BJ (cell line): ENCODE measurements around the gene DLX1. TPM values are rescaled to one million over a fixed set of nuclear protein-coding genes. Genes with fewer than 3 reads are reported as not detected.

Experiments
- CTCF ChIA-PET: fragments of 350-600 bp; formaldehyde crosslinking; extraction: SDS; loops from one replicate; lab custom pipeline; 2021; ENCODE audit warnings: antibody characterized with exemption, inconsistent platforms; lab: Yijun Ruan, JAX
- POLR2A ChIA-PET: fragments of 300-600 bp; sonication (Branson Sonifier 250); formaldehyde crosslinking; extraction: SDS; loops from one replicate; lab custom pipeline; 2021; ENCODE audit warnings: antibody characterized with exemption; lab: Charles Lee
- DNase-seq: peaks from one replicate; pipeline ENCODE4 v3.0.0-alpha.2; 2011; ENCODE audit warnings: low read depth
- H3K27me3 ChIP-seq: 2 replicates; pipeline ENCODE4 v1.6.0; 2011; ENCODE audit warnings: low read length; ENCODE audit not compliant: control insufficient read depth, insufficient read depth
- H3K36me3 ChIP-seq: 2 replicates; pipeline ENCODE4 v1.5.1; 2011; ENCODE audit warnings: low read length; ENCODE audit not compliant: control insufficient read depth, insufficient read depth
- H3K4me3 ChIP-seq: 2 replicates; pipeline ENCODE4 v1.5.1; 2011; ENCODE audit warnings: low read depth, mild to moderate bottlenecking, control low read depth, low read length
- CTCF ChIP-seq: IDR thresholded peaks from 2 replicates; pipeline ENCODE4 v1.5.1; 2011; ENCODE audit warnings: low read depth, mild to moderate bottlenecking, control low read depth, inconsistent platforms, low read length, moderate library complexity; ENCODE audit not compliant: insufficient read depth
- polyA plus RNA-seq: library from polyadenylated mRNA; depleted of rRNA; stranded (reverse); fragments of >200 nt; gene quantifications from 2 replicates; pipeline ENCODE4 v1.2.3, GENCODE V29; 2011

DLX1 gene
- polyA plus RNA-seq, 1 experiment = 1.4 TPM

GRCh38 chr2:172094294-172095145, 9.2 kb downstream of the DLX1 start:
- no peak for TF ChIP-seq CTCF
- DNase-seq = no peak
- H3K36me3 ChIP-seq = no peaks in the 10 kb centered on the region
- ChIA-PET CTCF (interaction anchor here (0.6 to 1.3 kb wide), 4 partner anchors 9 to 495 kb away, joined by 3 read pairs; partner anchors contain the start of gene DLX1), POLR2A (interaction anchor here (0.6 kb wide), 1 partner anchor 48 kb away, joined by 5 read pairs; no protein-coding TSS in a partner anchor)
- H3K4me3 ChIP-seq = peak overlapping the region; percentile 55
- peaks cover 28% of the 10 kb centered on the region for H3K27me3 ChIP-seq

- Histone ChIP-seq H3K36me3 (no peaks in the 10 kb centered on the region), H3K27me3 (peaks cover 20% of the 10 kb centered on the region), H3K4me3 (peak overlapping the region; percentile 55)
- ChIA-PET POLR2A (interaction anchor here (0.6 kb wide), 1 partner anchor 49 kb away, joined by 5 read pairs; no protein-coding TSS in a partner anchor), CTCF (interaction anchor here (0.6 to 1.4 kb wide), 4 partner anchors 8 to 496 kb away, joined by 3 to 5 read pairs (median 3); no protein-coding TSS in a partner anchor)
- DNase-seq = no peak
- no peak for TF ChIP-seq CTCF
Measured at GRCh38 chr2:172095146-172095904, 10.0 kb downstream of the DLX1 start.

GRCh38 chr2:172095905-172096625, 10.8 kb downstream of the DLX1 start:
- peak; percentile 29 for TF ChIP-seq CTCF
- ChIA-PET CTCF (interaction anchor here (0.6 to 1.4 kb wide), 5 partner anchors 9 to 497 kb away, joined by 3 to 5 read pairs (median 3); no protein-coding TSS in a partner anchor), POLR2A (no interaction called here)
- Histone ChIP-seq H3K36me3 (no peaks in the 10 kb centered on the region), H3K4me3 (peak overlapping the region; percentile 55), H3K27me3 (peaks cover 15% of the 10 kb centered on the region)
- DNase-seq = no peak

- H3K36me3 ChIP-seq = no peaks in the 10 kb centered on the region
- H3K4me3 ChIP-seq = peak overlapping the region; percentile 26
- peaks cover 14% of the 10 kb centered on the region for H3K27me3 ChIP-seq
- no peak for DNase-seq
- POLR2A ChIA-PET = no interaction called here
- CTCF ChIA-PET = interaction anchor here (1.1 to 1.4 kb wide), 2 partner anchors 9 to 10 kb away, joined by 3 to 5 read pairs; no protein-coding TSS in a partner anchor
- TF ChIP-seq CTCF = no peak
Measured at GRCh38 chr2:172096626-172097547, 11.6 kb downstream of the DLX1 start.
